ENCODE data around the gene ATOH7. TPM values are rescaled to one million over a fixed set of nuclear protein-coding genes. Genes with fewer than 3 reads are reported as not detected.

ATOH7 gene
- total and polyA plus RNA-seq, 4 donors, result 0.39 to 0.99 (median 0.92) TPM; not detected in 1

DNA sequence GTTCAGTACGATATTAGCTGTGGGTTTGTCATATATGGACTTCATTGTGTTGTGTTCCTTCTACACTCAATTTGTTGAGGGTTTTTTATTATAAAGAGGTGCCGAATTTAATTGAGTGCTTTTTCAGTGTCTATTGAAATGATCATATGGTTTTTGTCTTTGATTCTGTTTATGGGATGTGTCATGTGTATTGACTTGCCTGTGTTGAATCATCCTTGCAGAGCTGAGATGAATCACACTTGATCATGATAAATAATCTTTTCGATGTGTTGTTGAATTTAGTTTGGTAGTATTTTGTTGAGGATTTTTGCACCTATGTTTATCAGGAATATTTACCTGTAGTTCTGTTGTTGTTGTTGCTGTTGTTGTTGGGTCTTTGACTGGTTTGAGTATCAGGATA lies 39.8 kb downstream of the ATOH7 start:
- DNase-seq (ENCODE audit: low read depth in 4 of 6, low spot score in 6 of 6), result no peak
- H3K9me3 ChIP-seq (ENCODE audit: control insufficient read depth, insufficient read depth, low read length), result no peaks in the 10 kb centered on the region
- no peak overlapping the region for H3K4me3 ChIP-seq (ENCODE audit: low read depth, low read length)
- no peak overlapping the region for H3K27ac ChIP-seq (ENCODE audit: low read depth, low read length)
- WGBS (ENCODE audit: insufficient coverage), result 89% methylated on average over 2 of the region's 3 CpGs
- no peaks in the 10 kb centered on the region for H3K27me3 ChIP-seq (ENCODE audit: control insufficient read depth, insufficient read depth, low read length)
- H3K36me3 ChIP-seq (ENCODE audit: control insufficient read depth, insufficient read depth, low read length), result no peaks in the 10 kb centered on the region
- no peaks in the 10 kb centered on the region for H3K4me1 ChIP-seq (ENCODE audit: control insufficient read depth, insufficient read depth, low read length)

GRCh38 chr10:68188835-68189234 lies 43.1 kb downstream of the ATOH7 start:
- Histone ChIP-seq H3K4me1 (ENCODE audit: control insufficient read depth, insufficient read depth, low read length) (no peaks in the 10 kb centered on the region), H3K4me3 (ENCODE audit: low read depth, low read length) (no peak overlapping the region), H3K36me3 (ENCODE audit: control insufficient read depth, insufficient read depth, low read length) (no peaks in the 10 kb centered on the region), H3K27me3 (ENCODE audit: control insufficient read depth, insufficient read depth, low read length) (no peaks in the 10 kb centered on the region), H3K9me3 (ENCODE audit: control insufficient read depth, insufficient read depth, low read length) (no peaks in the 10 kb centered on the region), H3K27ac (ENCODE audit: low read depth, low read length) (no peak overlapping the region)
- WGBS (ENCODE audit: insufficient coverage), result 86% methylated on average over 4 of the region's 6 CpGs
- no peak for DNase-seq (ENCODE audit: low read depth in 4 of 6, low spot score in 6 of 6)

GRCh38 chr10:68185085-68185484 lies 46.8 kb downstream of the ATOH7 start:
- Histone ChIP-seq H3K4me3 (ENCODE audit: low read depth, low read length) (no peak overlapping the region), H3K27me3 (ENCODE audit: control insufficient read depth, insufficient read depth, low read length) (no peaks in the 10 kb centered on the region), H3K9me3 (ENCODE audit: control insufficient read depth, insufficient read depth, low read length) (no peaks in the 10 kb centered on the region), H3K27ac (ENCODE audit: low read depth, low read length) (no peak overlapping the region), H3K36me3 (ENCODE audit: control insufficient read depth, insufficient read depth, low read length) (no peaks in the 10 kb centered on the region), H3K4me1 (ENCODE audit: control insufficient read depth, insufficient read depth, low read length) (no peaks in the 10 kb centered on the region)
- DNase-seq (ENCODE audit: low read depth in 4 of 6, low spot score in 6 of 6), result no peak
- no CpG with 5 or more reads among the region's 2 CpGs for WGBS (ENCODE audit: insufficient coverage)

GRCh38 chr10:68184546-68184945 lies 47.4 kb downstream of the ATOH7 start:
- Histone ChIP-seq H3K4me3 (ENCODE audit: low read depth, low read length) (no peak overlapping the region), H3K9me3 (ENCODE audit: control insufficient read depth, insufficient read depth, low read length) (no peaks in the 10 kb centered on the region), H3K4me1 (ENCODE audit: control insufficient read depth, insufficient read depth, low read length) (no peaks in the 10 kb centered on the region), H3K27me3 (ENCODE audit: control insufficient read depth, insufficient read depth, low read length) (no peaks in the 10 kb centered on the region), H3K36me3 (ENCODE audit: control insufficient read depth, insufficient read depth, low read length) (no peaks in the 10 kb centered on the region), H3K27ac (ENCODE audit: low read depth, low read length) (no peak overlapping the region)
- WGBS (ENCODE audit: insufficient coverage), result 67% methylated on average over 7 of the region's 7 CpGs
- no peak for DNase-seq (ENCODE audit: low read depth in 4 of 6, low spot score in 6 of 6)

Other genes with a start within 250 kb of the ATOH7 start
- 10 to 100 TPM; 48.0 to 89.5 TPM for gene HERC4, start 156.8 kb downstream of the ATOH7 start, total RNA-seq
- 10 to 100 TPM; 41.8 to 43.1 TPM for gene HERC4, start 156.8 kb downstream of the ATOH7 start, polyA plus RNA-seq (ENCODE audit: insufficient read length in 2 of 2)
- under 1 TPM; 0.06 to 0.10 TPM for gene MYPN, start 122.6 kb downstream of the ATOH7 start, total RNA-seq
- under 1 TPM in 1 of 2 donors, not detected in 1; 0.23 TPM for gene MYPN, start 122.6 kb downstream of the ATOH7 start, polyA plus RNA-seq (ENCODE audit: insufficient read length in 2 of 2)
- gene HNRNPH3, start 100.0 kb upstream of the ATOH7 start, total RNA-seq, result 10 to 100 TPM; 32.1 to 44.8 TPM
- gene HNRNPH3, start 100.0 kb upstream of the ATOH7 start, polyA plus RNA-seq (ENCODE audit: insufficient read length in 2 of 2), result 100 to 1,000 TPM; 253 to 266 TPM
- gene PBLD, start 100.8 kb upstream of the ATOH7 start, total RNA-seq, result 10 to 100 TPM in 1 of 2 donors, 1 to 10 TPM in 1; 7.9 to 10.7 TPM
- gene PBLD, start 100.8 kb upstream of the ATOH7 start, polyA plus RNA-seq (ENCODE audit: insufficient read length in 2 of 2), result 10 to 100 TPM; 14.4 to 16.9 TPM
- gene RUFY2, start 175.2 kb upstream of the ATOH7 start, total RNA-seq, result 10 to 100 TPM; 43.1 to 71.6 TPM
- 10 to 100 TPM; 52.5 to 61.5 TPM for gene RUFY2, start 175.2 kb upstream of the ATOH7 start, polyA plus RNA-seq (ENCODE audit: insufficient read length in 2 of 2)
- 10 to 100 TPM; 10.2 to 11.5 TPM for gene DNA2, start 239.9 kb upstream of the ATOH7 start, total RNA-seq
- gene DNA2, start 239.9 kb upstream of the ATOH7 start, polyA plus RNA-seq (ENCODE audit: insufficient read length in 2 of 2), result 1 to 10 TPM; 5.9 to 7.6 TPM